Muscle of arm (tissue), 12 donors: Measurements from ENCODE around the gene LRIG3. TPM values are rescaled to one million over a fixed set of nuclear protein-coding genes. Genes with fewer than 3 reads are reported as not detected.
"Not testable (repeated sequence)": the region's sequence is repeated elsewhere in the genome, so short reads cannot be mapped to it uniquely, and the experiment has no call there.

Source experiments
- DNase-seq: peaks from one replicate; pipeline ENCODE4 v3.0.0-alpha.2; 2013
- polyA plus RNA-seq, 12 donors: library from polyadenylated mRNA; unstranded; fragments of 120-200 nt; gene quantifications; one replicate each; pipeline ENCODE4 v1.2.1, GENCODE V29; 2013; ENCODE audit not compliant: insufficient read length in 12 of 12

The LRIG3 gene
- polyA plus RNA-seq, 12 donors, result 24.2 to 80.9 (median 34.1) TPM; not detected in 1

GRCh38 chr12:58873496-58873895 lies 46.8 kb downstream of the LRIG3 start:
- DNase-seq, result no peak

- DNase-seq, result no peak
Measured at GRCh38 chr12:58871556-58871955, 48.7 kb downstream of the LRIG3 start.

- no peak for DNase-seq
Measured at GRCh38 chr12:58870595-58870994, 49.7 kb downstream of the LRIG3 start.

GRCh38 chr12:58860788-58861240 lies 59.5 kb downstream of the LRIG3 start:
- no peak for DNase-seq

GRCh38 chr12:58860056-58860787 lies 60.1 kb downstream of the LRIG3 start:
- DNase-seq, result no peak

- no peak for DNase-seq
Measured at GRCh38 chr12:58858030-58858429, 62.3 kb downstream of the LRIG3 start.

- DNase-seq, result not testable (repeated sequence)
Measured at GRCh38 chr12:58857206-58857605, 63.1 kb downstream of the LRIG3 start.

- DNase-seq, result not testable (repeated sequence)
Measured at GRCh38 chr12:58855630-58856029, 64.7 kb downstream of the LRIG3 start.

GRCh38 chr12:58850826-58851225 lies 69.5 kb downstream of the LRIG3 start:
- no peak for DNase-seq

GRCh38 chr12:58847901-58848600 lies 72.3 kb downstream of the LRIG3 start:
- DNase-seq, result peak; percentile 85

GRCh38 chr12:58844161-58844560 lies 76.1 kb downstream of the LRIG3 start:
- DNase-seq, result no peak

- DNase-seq, result no peak
Measured at GRCh38 chr12:58841058-58841798, 79.1 kb downstream of the LRIG3 start.

GRCh38 chr12:58833853-58834252 lies 86.5 kb downstream of the LRIG3 start:
- no peak for DNase-seq

- DNase-seq, result no peak
Measured at GRCh38 chr12:58832920-58833319, 87.4 kb downstream of the LRIG3 start.
